ENCODE results near the gene KMO.

Gene KMO

DNA sequence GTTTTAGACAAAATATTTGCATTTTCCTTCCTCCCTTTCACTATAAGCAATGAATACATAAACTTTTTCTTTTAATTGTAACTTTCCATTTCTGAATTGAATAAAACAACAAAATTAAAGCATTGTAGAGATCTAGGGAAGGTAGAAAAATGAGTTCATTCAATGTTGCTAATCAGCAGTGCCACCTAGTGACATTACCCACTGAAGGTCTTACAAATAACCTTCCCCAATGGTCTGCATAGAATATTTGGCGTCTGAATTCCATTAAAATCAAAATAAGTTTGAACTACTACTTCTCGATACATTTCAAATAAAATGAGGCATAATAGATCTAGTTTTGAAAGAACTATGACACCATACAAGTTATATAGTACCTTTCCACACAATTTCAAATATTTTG lies 32.3 kb upstream of the KMO start:
- Histone ChIP-seq H3K9me2 (replicated peaks; ENCODE audit: control insufficient read depth, low read length) (no peaks in the 10 kb centered on the region), H3K79me2 (ENCODE audit: control insufficient read depth, low read length) (no peaks in the 10 kb centered on the region), H3K27ac (ENCODE audit: low read depth, low read length) (no peak overlapping the region), H3K27me3 (ENCODE audit: control insufficient read depth, low read length) (no peaks in the 10 kb centered on the region), H3F3A (ENCODE audit: control insufficient read depth, insufficient read depth) (0 out of 2 replicates have a peak, but pooled peaks cover 5% of the 10 kb centered on the region), H3K4me2 (ENCODE audit: low read length) (no peak overlapping the region), H3K9me3 (ENCODE audit: control insufficient read depth, insufficient read depth, low read length) (no peaks in the 10 kb centered on the region), H3K4me1 (ENCODE audit: control insufficient read depth, low read length) (no peaks in the 10 kb centered on the region), H4K20me1 (ENCODE audit: control insufficient read depth, insufficient read depth, low read depth, low read length) (no peaks in the 10 kb centered on the region), H3K4me3 (ENCODE audit: low read length) (no peak overlapping the region), H3K36me3 (ENCODE audit: control insufficient read depth, low read length) (peaks cover 82% of the 10 kb centered on the region)
- no peak for TF ChIP-seq EZH2phosphoT487 (IDR thresholded peaks at IDR 0.05; ENCODE audit: borderline replicate concordance, low read length)
- TF ChIP-seq, protein P1, sequence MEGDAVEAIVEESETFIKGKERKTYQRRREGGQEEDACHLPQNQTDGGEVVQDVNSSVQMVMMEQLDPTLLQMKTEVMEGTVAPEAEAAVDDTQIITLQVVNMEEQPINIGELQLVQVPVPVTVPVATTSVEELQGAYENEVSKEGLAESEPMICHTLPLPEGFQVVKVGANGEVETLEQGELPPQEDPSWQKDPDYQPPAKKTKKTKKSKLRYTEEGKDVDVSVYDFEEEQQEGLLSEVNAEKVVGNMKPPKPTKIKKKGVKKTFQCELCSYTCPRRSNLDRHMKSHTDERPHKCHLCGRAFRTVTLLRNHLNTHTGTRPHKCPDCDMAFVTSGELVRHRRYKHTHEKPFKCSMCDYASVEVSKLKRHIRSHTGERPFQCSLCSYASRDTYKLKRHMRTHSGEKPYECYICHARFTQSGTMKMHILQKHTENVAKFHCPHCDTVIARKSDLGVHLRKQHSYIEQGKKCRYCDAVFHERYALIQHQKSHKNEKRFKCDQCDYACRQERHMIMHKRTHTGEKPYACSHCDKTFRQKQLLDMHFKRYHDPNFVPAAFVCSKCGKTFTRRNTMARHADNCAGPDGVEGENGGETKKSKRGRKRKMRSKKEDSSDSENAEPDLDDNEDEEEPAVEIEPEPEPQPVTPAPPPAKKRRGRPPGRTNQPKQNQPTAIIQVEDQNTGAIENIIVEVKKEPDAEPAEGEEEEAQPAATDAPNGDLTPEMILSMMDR (IDR thresholded peaks at IDR 0.05; ENCODE audit: low read depth, low read length, poor library complexity, severe bottlenecking): peak; percentile 53

GRCh38 chr1:241503444-241503843 lies 28.7 kb upstream of the KMO start:
- H3K27me3 ChIP-seq (ENCODE audit: control insufficient read depth, low read length): no peaks in the 10 kb centered on the region
- H3K9me2 ChIP-seq (replicated peaks; ENCODE audit: control insufficient read depth, low read length): no peaks in the 10 kb centered on the region
- H3K4me1 ChIP-seq (ENCODE audit: control insufficient read depth, low read length): no peaks in the 10 kb centered on the region

DNA sequence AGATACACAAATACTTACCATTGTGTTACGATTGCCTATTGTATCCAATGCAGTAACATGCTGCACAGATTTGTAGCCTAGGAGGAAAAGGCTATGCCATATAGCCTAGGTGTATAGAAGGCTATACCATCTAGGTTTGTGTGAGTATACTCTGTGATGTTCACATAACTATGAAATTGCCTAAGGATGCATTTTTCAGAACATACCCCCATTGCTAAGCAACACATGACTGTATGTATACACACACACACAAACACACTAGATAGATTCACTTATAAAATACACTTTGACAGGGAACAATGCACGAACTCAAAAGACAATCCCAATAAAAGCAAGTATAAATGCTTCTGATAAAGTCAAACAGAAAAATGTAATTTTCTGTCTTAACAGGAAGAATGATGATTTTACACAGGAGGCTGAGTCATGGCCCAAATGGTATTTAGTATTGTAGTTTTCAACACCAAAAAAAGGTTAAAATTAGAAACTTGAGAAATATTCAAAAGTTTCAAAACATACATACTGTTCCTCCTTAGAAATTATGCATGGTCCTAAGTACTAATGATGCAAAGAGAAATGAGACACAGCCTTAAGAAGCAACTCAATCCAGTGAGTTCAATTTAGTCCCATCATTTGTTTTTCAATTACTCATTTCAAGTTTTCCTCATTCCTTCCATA lies 24.9 kb upstream of the KMO start:
- H4K20me1 ChIP-seq (ENCODE audit: control insufficient read depth, insufficient read depth, low read depth, low read length): no peaks in the 10 kb centered on the region
- H3K27me3 ChIP-seq (ENCODE audit: control insufficient read depth, low read length): no peaks in the 10 kb centered on the region
- peaks cover 90% of the 10 kb centered on the region for H3K36me3 ChIP-seq (ENCODE audit: control insufficient read depth, low read length)
- no peaks in the 10 kb centered on the region for H3K9me2 ChIP-seq (replicated peaks; ENCODE audit: control insufficient read depth, low read length)
- no peak overlapping the region for H3K4me3 ChIP-seq (ENCODE audit: low read length)
- H3K79me2 ChIP-seq (ENCODE audit: control insufficient read depth, low read length): no peaks in the 10 kb centered on the region
- H3K27ac ChIP-seq (ENCODE audit: low read depth, low read length): no peak overlapping the region
- no peaks in the 10 kb centered on the region for H3K9me3 ChIP-seq (ENCODE audit: control insufficient read depth, insufficient read depth, low read length)
- H3K4me1 ChIP-seq (ENCODE audit: control insufficient read depth, low read length): no peaks in the 10 kb centered on the region
- no peaks in the 10 kb centered on the region; the same call in 1 of the 2 replicates for H3F3A ChIP-seq (ENCODE audit: control insufficient read depth, insufficient read depth)
- TF ChIP-seq, protein P1 (IDR thresholded peaks at IDR 0.05; ENCODE audit: low read depth, low read length, poor library complexity, severe bottlenecking): no peak
- no peak for TF ChIP-seq EZH2phosphoT487 (IDR thresholded peaks at IDR 0.05; ENCODE audit: borderline replicate concordance, low read length)
- no peak overlapping the region for H3K4me2 ChIP-seq (ENCODE audit: low read length)

More at GRCh38 chr1:241503444-241503843, 28.7 kb upstream of the KMO start:
- Histone ChIP-seq H3K4me2 (ENCODE audit: low read length) (no peak overlapping the region), H3K36me3 (ENCODE audit: control insufficient read depth, low read length) (peaks cover 89% of the 10 kb centered on the region), H3K4me3 (ENCODE audit: low read length) (no peak overlapping the region), H3K9me3 (ENCODE audit: control insufficient read depth, insufficient read depth, low read length) (no peaks in the 10 kb centered on the region), H3K27ac (ENCODE audit: low read depth, low read length) (no peak overlapping the region), H4K20me1 (ENCODE audit: control insufficient read depth, insufficient read depth, low read depth, low read length) (no peaks in the 10 kb centered on the region), H3K79me2 (ENCODE audit: control insufficient read depth, low read length) (no peaks in the 10 kb centered on the region), H3F3A (ENCODE audit: control insufficient read depth, insufficient read depth) (0 out of 2 replicates have a peak, but pooled peaks cover 5% of the 10 kb centered on the region)
- TF ChIP-seq, protein P1 (IDR thresholded peaks at IDR 0.05; ENCODE audit: low read depth, low read length, poor library complexity, severe bottlenecking): no peak
- TF ChIP-seq EZH2phosphoT487 (IDR thresholded peaks at IDR 0.05; ENCODE audit: borderline replicate concordance, low read length): no peak
